ENCODE measurements around the gene RFXAP. TPM values are rescaled to one million over a fixed set of nuclear protein-coding genes. Genes with fewer than 3 reads are reported as not detected.
"Not testable (repeated sequence)": the region's sequence is repeated elsewhere in the genome, so short reads cannot be mapped to it uniquely, and the experiment has no call there.

Gene RFXAP
- total RNA-seq (2014; rRNA removed; shearing (Covaris generic); ENCODE audit: low replicate concordance), result 4.0 and 10.5 TPM in 2 replicates

- peak; percentile 84 for DNase-seq
- Histone ChIP-seq H3K4me3 (peak within 1 kb of the TSS; percentile 71), H3K9me3 (no peaks in the 10 kb centered on the region), H3K27me3 (no peaks in the 10 kb centered on the region), H3K36me3 (peaks cover 9% of the 10 kb centered on the region)
Measured at GRCh38 chr13:36818804-36819738, at the start of gene RFXAP. Gene RFXAP, plus strand, starts transcription at chr13:36819222. Its CDS starts 136 bp downstream, at chr13:36819358.

GRCh38 chr13:36769545-36769944 is 49.5 kb upstream of the RFXAP start:
- no peaks in the 10 kb centered on the region for H3K36me3 ChIP-seq
- peaks cover 17% of the 10 kb centered on the region for H3K9me3 ChIP-seq
- no peak for DNase-seq
- H3K4me3 ChIP-seq, result no peak overlapping the region
- H3K27me3 ChIP-seq, result no peaks in the 10 kb centered on the region

GRCh38 chr13:36770741-36771140 is 48.3 kb upstream of the RFXAP start:
- Histone ChIP-seq H3K36me3 (no peaks in the 10 kb centered on the region), H3K27me3 (no peaks in the 10 kb centered on the region), H3K9me3 (peaks cover 17% of the 10 kb centered on the region), H3K4me3 (no peak overlapping the region)
- DNase-seq, result no peak

GRCh38 chr13:36772853-36773252 is 46.2 kb upstream of the RFXAP start:
- no peaks in the 10 kb centered on the region for H3K27me3 ChIP-seq
- H3K4me3 ChIP-seq, result no peak overlapping the region
- peaks cover 1% of the 10 kb centered on the region; the same call in 1 of the 2 replicates for H3K9me3 ChIP-seq
- no peak for DNase-seq
- no peaks in the 10 kb centered on the region for H3K36me3 ChIP-seq

GRCh38 chr13:36774931-36775330 is 44.1 kb upstream of the RFXAP start:
- Histone ChIP-seq H3K36me3 (no peaks in the 10 kb centered on the region), H3K9me3 (no peaks in the 10 kb centered on the region), H3K27me3 (no peaks in the 10 kb centered on the region), H3K4me3 (no peak overlapping the region)
- no peak for DNase-seq

GRCh38 chr13:36776175-36776574 is 42.8 kb upstream of the RFXAP start:
- no peak for DNase-seq
- Histone ChIP-seq H3K27me3 (no peaks in the 10 kb centered on the region), H3K4me3 (no peak overlapping the region), H3K9me3 (no peaks in the 10 kb centered on the region), H3K36me3 (no peaks in the 10 kb centered on the region)

GRCh38 chr13:36778083-36778671 is 40.8 kb upstream of the RFXAP start:
- H3K9me3 ChIP-seq, result no peaks in the 10 kb centered on the region
- H3K27me3 ChIP-seq, result no peaks in the 10 kb centered on the region
- H3K36me3 ChIP-seq, result no peaks in the 10 kb centered on the region
- H3K4me3 ChIP-seq, result no peak overlapping the region
- no peak for DNase-seq

- Histone ChIP-seq H3K27me3 (no peaks in the 10 kb centered on the region), H3K9me3 (no peaks in the 10 kb centered on the region), H3K4me3 (no peak overlapping the region), H3K36me3 (no peaks in the 10 kb centered on the region)
- DNase-seq, result no peak
Measured at GRCh38 chr13:36783890-36784289, 35.1 kb upstream of the RFXAP start.

- H3K27me3 ChIP-seq, H3K9me3 ChIP-seq, H3K36me3 ChIP-seq, DNase-seq, H3K4me3 ChIP-seq: not testable (repeated sequence)
Measured at GRCh38 chr13:36786175-36786574, 32.8 kb upstream of the RFXAP start.

GRCh38 chr13:36787181-36787580 is 31.8 kb upstream of the RFXAP start:
- Histone ChIP-seq H3K4me3 (no peak overlapping the region), H3K36me3 (no peaks in the 10 kb centered on the region), H3K27me3 (no peaks in the 10 kb centered on the region), H3K9me3 (no peaks in the 10 kb centered on the region)
- no peak for DNase-seq

- H3K4me3 ChIP-seq, result no peak overlapping the region
- no peaks in the 10 kb centered on the region for H3K9me3 ChIP-seq
- DNase-seq, result peak; percentile 44
- no peaks in the 10 kb centered on the region for H3K36me3 ChIP-seq
- H3K27me3 ChIP-seq, result no peaks in the 10 kb centered on the region
Measured at GRCh38 chr13:36788276-36788675, 30.7 kb upstream of the RFXAP start.

GRCh38 chr13:36789061-36789460 is 30.0 kb upstream of the RFXAP start:
- no peaks in the 10 kb centered on the region for H3K36me3 ChIP-seq
- peak; percentile 29 for DNase-seq
- no peak overlapping the region for H3K4me3 ChIP-seq
- no peaks in the 10 kb centered on the region for H3K9me3 ChIP-seq
- H3K27me3 ChIP-seq, result no peaks in the 10 kb centered on the region

GRCh38 chr13:36789730-36790129 is 29.3 kb upstream of the RFXAP start:
- DNase-seq, result no peak
- Histone ChIP-seq H3K9me3 (no peaks in the 10 kb centered on the region), H3K4me3 (no peak overlapping the region), H3K36me3 (no peaks in the 10 kb centered on the region), H3K27me3 (no peaks in the 10 kb centered on the region)

- no peaks in the 10 kb centered on the region for H3K36me3 ChIP-seq
- no peaks in the 10 kb centered on the region for H3K9me3 ChIP-seq
- H3K27me3 ChIP-seq, result no peaks in the 10 kb centered on the region
- no peak overlapping the region for H3K4me3 ChIP-seq
- DNase-seq, result no peak
Measured at GRCh38 chr13:36794706-36795105, 24.3 kb upstream of the RFXAP start.

- Histone ChIP-seq H3K4me3 (no peak overlapping the region), H3K36me3 (no peaks in the 10 kb centered on the region), H3K9me3 (no peaks in the 10 kb centered on the region), H3K27me3 (no peaks in the 10 kb centered on the region)
- no peak for DNase-seq
Measured at GRCh38 chr13:36795463-36795862, 23.6 kb upstream of the RFXAP start.

GRCh38 chr13:36796052-36796451 is 23.0 kb upstream of the RFXAP start:
- H3K27me3 ChIP-seq, result no peaks in the 10 kb centered on the region
- no peak overlapping the region for H3K4me3 ChIP-seq
- DNase-seq, result no peak
- no peaks in the 10 kb centered on the region for H3K36me3 ChIP-seq
- H3K9me3 ChIP-seq, result no peaks in the 10 kb centered on the region

GRCh38 chr13:36801035-36801434 is 18.0 kb upstream of the RFXAP start:
- Histone ChIP-seq H3K27me3 (no peaks in the 10 kb centered on the region), H3K36me3 (no peaks in the 10 kb centered on the region)
- peak; percentile 16 for DNase-seq

GRCh38 chr13:36804588-36804987 is 14.4 kb upstream of the RFXAP start:
- no peak overlapping the region for H3K4me3 ChIP-seq
- no peaks in the 10 kb centered on the region for H3K36me3 ChIP-seq
- no peak for DNase-seq
- H3K27me3 ChIP-seq, result no peaks in the 10 kb centered on the region
- H3K9me3 ChIP-seq, result no peaks in the 10 kb centered on the region

More at GRCh38 chr13:36801035-36801434, 18.0 kb upstream of the RFXAP start:
- Histone ChIP-seq H3K4me3 (no peak overlapping the region), H3K9me3 (no peaks in the 10 kb centered on the region)
